Measurements from ENCODE around the gene ALDH16A1.

Gene ALDH16A1

DNA sequence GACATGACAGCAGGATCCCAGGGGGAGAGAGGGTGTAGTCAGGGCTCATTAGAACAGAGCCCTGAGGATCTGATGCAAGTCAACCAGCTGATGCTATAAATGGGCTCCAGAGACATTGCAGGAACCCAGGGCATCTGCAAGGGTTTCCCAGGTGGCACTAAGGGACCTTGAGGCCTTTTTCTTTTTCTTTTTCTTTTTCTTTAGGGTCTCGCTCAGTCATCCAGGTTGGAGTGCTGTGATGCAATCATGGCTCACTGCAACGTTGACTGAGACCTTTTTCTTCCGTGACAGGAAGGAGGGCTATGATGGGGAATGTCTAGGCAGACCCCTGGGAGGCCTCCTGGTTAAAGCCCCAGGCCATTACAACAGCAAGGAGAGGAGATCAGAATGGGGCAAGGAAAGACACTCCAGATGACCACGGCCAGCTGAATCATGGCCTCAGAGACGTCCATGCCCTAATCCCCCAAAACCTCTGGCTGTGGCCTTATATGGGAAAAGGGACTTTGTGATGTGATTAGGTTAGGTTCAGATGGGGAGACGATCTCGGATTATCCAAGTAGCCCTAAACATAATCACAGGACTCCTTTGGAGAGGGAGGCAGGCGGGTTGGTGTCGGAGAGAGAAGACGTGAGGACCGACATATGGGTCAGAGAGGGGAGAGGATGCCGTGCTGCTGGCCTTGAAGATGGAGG is 54.9 kb downstream of the ALDH16A1 start:
- in situ Hi-C loops (cut with MboI; ENCODE audit: low sequenced_read_pairs) = no loop called here

GRCh38 chr19:49512970-49513745 is 60.1 kb downstream of the ALDH16A1 start:
- in situ Hi-C loops (cut with MboI; ENCODE audit: low sequenced_read_pairs) = no loop called here

DNA sequence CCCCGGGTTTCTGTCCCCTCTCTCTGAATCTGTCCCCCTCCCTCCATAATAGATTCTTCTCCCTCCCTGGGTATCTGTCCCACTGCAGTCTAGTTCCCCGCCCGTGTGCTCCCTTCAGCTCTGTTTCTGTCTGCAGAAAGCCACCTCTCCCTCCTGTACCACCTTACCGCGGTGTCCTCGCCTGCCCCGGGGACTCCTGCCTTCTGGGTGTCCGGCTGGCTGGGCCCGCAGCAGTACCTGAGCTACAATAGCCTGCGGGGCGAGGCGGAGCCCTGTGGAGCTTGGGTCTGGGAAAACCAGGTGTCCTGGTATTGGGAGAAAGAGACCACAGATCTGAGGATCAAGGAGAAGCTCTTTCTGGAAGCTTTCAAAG is 60.7 kb downstream of the ALDH16A1 start:
- in situ Hi-C loops (cut with MboI; ENCODE audit: low sequenced_read_pairs) = no loop called here

DNA sequence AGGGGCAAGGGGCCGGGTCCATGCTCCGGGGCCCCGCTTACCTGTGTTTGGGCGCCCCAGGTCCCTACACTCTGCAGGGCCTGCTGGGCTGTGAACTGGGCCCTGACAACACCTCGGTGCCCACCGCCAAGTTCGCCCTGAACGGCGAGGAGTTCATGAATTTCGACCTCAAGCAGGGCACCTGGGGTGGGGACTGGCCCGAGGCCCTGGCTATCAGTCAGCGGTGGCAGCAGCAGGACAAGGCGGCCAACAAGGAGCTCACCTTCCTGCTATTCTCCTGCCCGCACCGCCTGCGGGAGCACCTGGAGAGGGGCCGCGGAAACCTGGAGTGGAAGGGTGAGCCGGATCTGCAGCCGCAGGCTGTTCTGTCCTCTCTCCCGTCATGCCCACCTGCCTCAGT is 61.1 kb downstream of the ALDH16A1 start:
- in situ Hi-C loops (cut with MboI; ENCODE audit: low sequenced_read_pairs) = no loop called here

GRCh38 chr19:49515767-49516166 is 62.7 kb downstream of the ALDH16A1 start:
- in situ Hi-C loops (cut with MboI; ENCODE audit: low sequenced_read_pairs) = no loop called here

DNA sequence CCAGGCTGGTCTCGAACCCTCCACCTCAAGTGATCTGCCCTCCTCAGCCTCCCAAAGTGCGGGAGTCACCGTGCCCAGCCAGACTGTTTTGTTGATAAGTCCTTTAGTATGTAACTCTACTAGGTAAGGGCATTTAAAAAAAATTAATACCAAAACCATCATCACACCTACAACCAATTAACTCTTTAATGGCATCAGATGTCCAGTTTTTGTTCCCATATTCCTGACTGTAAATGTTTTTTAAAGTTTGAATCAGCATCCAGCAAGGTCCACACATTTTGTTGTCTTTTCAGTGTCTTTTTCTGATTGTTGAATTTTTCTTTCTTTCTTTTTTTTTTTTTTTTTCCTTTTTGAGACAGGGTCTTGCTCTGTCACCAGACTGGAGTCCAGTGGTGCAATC is 65.0 kb downstream of the ALDH16A1 start:
- in situ Hi-C loops (cut with MboI; ENCODE audit: low sequenced_read_pairs) = no loop called here

Data from hTERT RPE-1 (cell line).